GM21576 (cell line): Measurements from ENCODE around the gene CHD9NB.
"Not testable (repeated sequence)": the region's sequence is repeated elsewhere in the genome, so short reads cannot be mapped to it uniquely, and the experiment has no call there.

Experiments used
- ATAC-seq: cut with Tn5 transposase; IDR thresholded peaks from one replicate; pipeline ENCODE4 v1.9.1; 2021; ENCODE audit warnings: mild to moderate bottlenecking, moderate library complexity; ENCODE audit not compliant: unreplicated experiment

CHD9NB gene

GRCh38 chr16:53084141-53084541 is 31.4 kb upstream of the CHD9NB start:
- ATAC-seq, result no peak

GRCh38 chr16:53083119-53083518 is 30.4 kb upstream of the CHD9NB start:
- no peak for ATAC-seq

- ATAC-seq, result no peak
Observed at GRCh38 chr16:53082509-53082908, 29.8 kb upstream of the CHD9NB start.

- ATAC-seq, result no peak
Observed at GRCh38 chr16:53081686-53082407, 29.1 kb upstream of the CHD9NB start.

- no peak for ATAC-seq
Observed at GRCh38 chr16:53081032-53081424, 28.3 kb upstream of the CHD9NB start.

- no peak for ATAC-seq
Observed at GRCh38 chr16:53080345-53081031, 27.8 kb upstream of the CHD9NB start.

- no peak for ATAC-seq
Observed at GRCh38 chr16:53078765-53079485, 26.2 kb upstream of the CHD9NB start.

GRCh38 chr16:53078247-53078646 is 25.6 kb upstream of the CHD9NB start:
- no peak for ATAC-seq

GRCh38 chr16:53075461-53075860 is 22.8 kb upstream of the CHD9NB start:
- not testable (repeated sequence) for ATAC-seq

- not testable (repeated sequence) for ATAC-seq
Observed at GRCh38 chr16:53074296-53074695, 21.6 kb upstream of the CHD9NB start.

GRCh38 chr16:53073022-53073421 is 20.3 kb upstream of the CHD9NB start:
- no peak for ATAC-seq

GRCh38 chr16:53071748-53072301 is 19.1 kb upstream of the CHD9NB start:
- ATAC-seq, result peak; percentile 45

- ATAC-seq, result no peak
Observed at GRCh38 chr16:53069772-53070171, 17.1 kb upstream of the CHD9NB start.

GRCh38 chr16:53068423-53068833 is 15.7 kb upstream of the CHD9NB start:
- peak; percentile 50 for ATAC-seq

- no peak for ATAC-seq
Observed at GRCh38 chr16:53067675-53068074, 15.0 kb upstream of the CHD9NB start.

- no peak for ATAC-seq
Observed at GRCh38 chr16:53065461-53066061, 12.9 kb upstream of the CHD9NB start.

- ATAC-seq, result no peak
Observed at GRCh38 chr16:53064081-53064578, 11.4 kb upstream of the CHD9NB start.

- peak; percentile 85 for ATAC-seq
Observed at GRCh38 chr16:53061701-53062159, 9.0 kb upstream of the CHD9NB start.

GRCh38 chr16:53061256-53061655 is 8.6 kb upstream of the CHD9NB start:
- no peak for ATAC-seq

- no peak for ATAC-seq
Observed at GRCh38 chr16:53059672-53060071, 7.0 kb upstream of the CHD9NB start.

- no peak for ATAC-seq
Observed at GRCh38 chr16:53058882-53059281, 6.2 kb upstream of the CHD9NB start.
